HepG2 (cell line): ENCODE data around the gene EGFL8. TPM values are rescaled to one million over a fixed set of nuclear protein-coding genes. Genes with fewer than 3 reads are reported as not detected.

Experiments used
- ATAC-seq: fragments of 200-7000 bp; cut with Tn5 transposase; 3 replicates; pipeline ENCODE4 v1.9.1; 2020; ENCODE audit warnings: mild to moderate bottlenecking, moderate library complexity
- BruUV-seq: library from RNA; stranded (reverse); fragments of 400-500 nt; replicated peaks from 2 replicates; lab custom pipeline; 2021; lab: Mats Ljungman, UMichigan
- CTCF ChIA-PET: fragments of 300-600 bp; formaldehyde crosslinking; extraction: SDS; loops from one replicate; lab custom pipeline; 2021; ENCODE audit warnings: low total read pairs, inconsistent platforms, low intra/inter-chr PET ratio; lab: Yijun Ruan, JAX
- POLR2A ChIA-PET: fragments of 350-600 bp; sonication (Branson Sonifier 250); formaldehyde crosslinking; loops from one replicate; lab custom pipeline; 2020; ENCODE audit warnings: antibody characterized with exemption, inconsistent platforms; lab: Yijun Ruan, JAX
- DNase-seq: peaks from one replicate; pipeline ENCODE4 v3.0.0-alpha.2; 2015; ENCODE audit warnings: low spot score
- FAIRE-seq: peaks from 3 replicates; lab custom pipeline; 2011; peaks lifted over from hg19 to GRCh38; lab: Jason Lieb, UNC
- H2AFZ ChIP-seq: one replicate; pipeline ENCODE4 v1.6.1; 2011; ENCODE audit warnings: low read length, inconsistent platforms
- H3K27ac ChIP-seq: fragments of 300-600 bp; 3 replicates; pipeline ENCODE4 v1.8.0; 2011; ENCODE audit warnings: mixed run types, mild to moderate bottlenecking, mixed read lengths, low read length, inconsistent platforms; ENCODE audit not compliant: insufficient read depth; ENCODE audit errors: extremely low read length
- H3K27me3 ChIP-seq, 2 experiments: fragments of 200-600 bp in 1 of 2; 2 replicates in 1 of 2; 3 replicates in 1 of 2; pipeline versions ENCODE4 v1.6.0 to v1.8.0; 2011; ENCODE audit warnings: low read length in 2 of 2, mild to moderate bottlenecking in 2 of 2, moderate library complexity in 2 of 2, inconsistent platforms in 1 of 2; ENCODE audit not compliant: insufficient read depth in 2 of 2, control insufficient read depth in 1 of 2
- H3K36me3 ChIP-seq, 2 experiments: fragments of 200-600 bp in 1 of 2; replicated peaks in 1 of 2; 2 replicates in 1 of 2; 3 replicates in 1 of 2; pipeline versions ENCODE4 v1.5.1 to v1.8.0; 2011; ENCODE audit warnings: low read length in 2 of 2, inconsistent platforms in 1 of 2; ENCODE audit not compliant: insufficient read depth in 2 of 2, control insufficient read depth in 1 of 2
- H3K4me1 ChIP-seq: 2 replicates; pipeline ENCODE4 v1.5.1; 2012; ENCODE audit warnings: low read length, inconsistent platforms; ENCODE audit not compliant: insufficient read depth
- H3K4me2 ChIP-seq: 2 replicates; pipeline ENCODE4 v1.6.0; 2011; ENCODE audit warnings: low read depth, low read length, inconsistent platforms
- H3K4me3 ChIP-seq, 3 experiments: fragments of 200-600 bp in 1 of 3; sonication (generic), shearing (Covaris generic) in 1 of 3; replicated peaks in 1 of 3; 2 replicates each; pipeline ENCODE4 v1.5.1; 2011 to 2016; ENCODE audit warnings: low read length in 3 of 3, inconsistent platforms in 2 of 3, low read depth in 2 of 3, mild to moderate bottlenecking in 2 of 3, control low read depth in 1 of 3, mixed read lengths in 1 of 3; ENCODE audit not compliant: insufficient read depth in 1 of 3
- H3K79me2 ChIP-seq: one replicate; pipeline ENCODE4 v1.6.1; 2011; ENCODE audit warnings: low read length, inconsistent platforms; ENCODE audit not compliant: insufficient read depth
- H3K9ac ChIP-seq: 2 replicates; pipeline ENCODE4 v1.6.0; 2011; ENCODE audit warnings: mild to moderate bottlenecking, low read depth, low read length, inconsistent platforms; ENCODE audit not compliant: insufficient read depth
- H3K9me3 ChIP-seq: 2 replicates; pipeline ENCODE4 v1.5.1; 2012; ENCODE audit warnings: mild to moderate bottlenecking, low read length
- H4K20me1 ChIP-seq: 2 replicates; pipeline ENCODE4 v1.6.0; 2011; ENCODE audit warnings: inconsistent platforms, mild to moderate bottlenecking, low read length, moderate library complexity; ENCODE audit not compliant: insufficient read depth
- CTCF ChIP-seq: sonication (generic); formaldehyde crosslinking; IDR thresholded peaks from 2 replicates; pipeline ENCODE4 v1.5.0; 2020; ENCODE audit warnings: mild to moderate bottlenecking, missing genetic modification reagents, moderate library complexity
- FOXA1 ChIP-seq, 2 experiments: fragments of 450-650 bp in 1 of 2; sonication (generic) in 1 of 2; formaldehyde crosslinking in 1 of 2; IDR thresholded peaks; 2 replicates each; pipeline versions ENCODE4 v1.4.0 to v1.6.1; 2016 to 2020; ENCODE audit warnings: missing genetic modification reagents in 1 of 2
- HNRNPH1 ChIP-seq: fragments of 200-400 bp; formaldehyde crosslinking; optimal IDR thresholded peaks from 2 replicates; pipeline ENCODE3; 2017; ENCODE audit warnings: mild to moderate bottlenecking, low read depth, low read length
- MAFF ChIP-seq: IDR thresholded peaks from 2 replicates; pipeline ENCODE4 v1.6.1; 2011; ENCODE audit warnings: low read depth, low read length, improper control_type of control experiment
- MLX ChIP-seq: IDR thresholded peaks from 2 replicates; pipeline ENCODE4 v1.6.1; 2016
- POLR2A ChIP-seq, 2 experiments: IDR thresholded peaks; 2 replicates each; pipeline ENCODE4 v1.6.1; 2011; ENCODE audit warnings: low read depth in 2 of 2, low read length in 2 of 2, mild to moderate bottlenecking in 1 of 2, moderate library complexity in 1 of 2; ENCODE audit not compliant: insufficient read depth in 1 of 2
- RXRA ChIP-seq: sonication (generic); formaldehyde crosslinking; IDR thresholded peaks from 2 replicates; pipeline ENCODE4 v1.5.1; 2020; ENCODE audit warnings: missing genetic modification reagents
- XBP1 ChIP-seq: sonication (generic); formaldehyde crosslinking; IDR thresholded peaks from 2 replicates; pipeline ENCODE4 v1.5.0; 2020; ENCODE audit warnings: missing genetic modification reagents
- ZNF138 ChIP-seq: sonication (generic); formaldehyde crosslinking; IDR thresholded peaks from 2 replicates; pipeline ENCODE4 v1.5.0; 2020; ENCODE audit warnings: mild to moderate bottlenecking, low read depth, missing genetic modification reagents
- ZNF317 ChIP-seq: sonication (generic); formaldehyde crosslinking; IDR thresholded peaks from 2 replicates; pipeline ENCODE4 v1.5.0; 2020; ENCODE audit warnings: mild to moderate bottlenecking, missing genetic modification reagents
- ZNF446 ChIP-seq: sonication (generic); formaldehyde crosslinking; IDR thresholded peaks from 2 replicates; pipeline ENCODE4 v1.5.0; 2020; ENCODE audit warnings: mild to moderate bottlenecking, missing genetic modification reagents
- ZNF772 ChIP-seq: sonication (generic); formaldehyde crosslinking; IDR thresholded peaks from 2 replicates; pipeline ENCODE4 v1.5.0; 2020; ENCODE audit warnings: mild to moderate bottlenecking, missing genetic modification reagents
- ZXDC ChIP-seq: sonication (generic); formaldehyde crosslinking; IDR thresholded peaks from 2 replicates; pipeline ENCODE4 v1.5.0; 2020; ENCODE audit warnings: mild to moderate bottlenecking, missing genetic modification reagents
- WGBS: methylation state at CpG from one replicate; pipeline ENCODE4 v1.1.6; 2017; ENCODE audit warnings: low lambda C conversion rate; 5-methylcytosine and 5-hydroxymethylcytosine counted together
- in situ Hi-C: cut with HindIII; loops from 2 replicates; pipeline ENCODE4 v1.10.0; 2017; ENCODE audit warnings: low pct_unique_long_range_greater_than_20kb; ENCODE audit not compliant: extremely low pct_ligation_motif_present
- intact Hi-C: fragments of 100-400 bp; cut with micrococcal nuclease; formaldehyde crosslinking; loops from one replicate; pipeline ENCODE4 v1.10.0; 2022; ENCODE audit not compliant: unreplicated experiment
- polyA plus RNA-seq, 8 experiments: library from polyadenylated mRNA; depleted of rRNA in 3 of 8; stranded (reverse) in 7 of 8; unstranded in 1 of 8; fragments of >200 nt; fragmentation: Illumina TruSeq in 4 of 8; extraction: Trizol in 4 of 8; gene quantifications; 2 replicates each; pipeline versions ENCODE4 v1.2.1 to v1.2.3, GENCODE V29; 2011 to 2016; ENCODE audit warnings: low read depth in 4 of 8, missing spikeins in 1 of 8, mixed read lengths in 1 of 8; ENCODE audit not compliant: insufficient read depth in 1 of 8
- total RNA-seq, 5 experiments: library from RNA; depleted of rRNA; stranded (reverse); fragments of >200 nt; fragmentation: Illumina TruSeq; extraction: Trizol; gene quantifications; 2 replicates each; pipeline ENCODE4 v1.2.3, GENCODE V29; 2016; ENCODE audit warnings: low read depth in 1 of 5

EGFL8 gene
- total and polyA plus RNA-seq, 2 of the 13 experiments (the other 11 are each of a cell fraction or from before 2014, with no cell fraction given), result 10.0 to 11.5 TPM

GRCh38 chr6:32183030-32183429 is 18.6 kb downstream of the EGFL8 start:
- Histone ChIP-seq H3K27me3 (no peaks in the 10 kb centered on the region), H3K4me1 (peaks cover 15% of the 10 kb centered on the region), H3K27ac (no peak overlapping the region), H3K36me3 (peaks cover 27 to 50% of the 10 kb centered on the region in 2 experiments), H2AFZ (no peak overlapping the region), H3K4me2 (no peak overlapping the region), H3K4me3 (no peak overlapping the region)
- ATAC-seq, result no peak
- 96% methylated on average over 3 of the region's 3 CpGs for WGBS
- no peak for FAIRE-seq
- intact Hi-C loops, result no loop called here
- POLR2A ChIA-PET, result interaction anchor here (0.6 to 2.4 kb wide), 5 partner anchors 10 to 65 kb away, joined by 3 to 18 read pairs (median 4); partner anchors contain the start of genes ATF6B and GPSM3
- BruUV-seq, result no TSS peak
- TF ChIP-seq POLR2A (IDR thresholded peaks at IDR 0.05; ENCODE audit: insufficient read depth in 1 of 2, low read depth in 2 of 2, low read length in 2 of 2), result 0 out of 4 replicates have a peak, but pooled peaks of 1 of the 2 experiments have one; percentile 30
- no peak for TF ChIP-seq HNRNPH1
- TF ChIP-seq ZNF446 (CRISPR knock-in tag), result 0 out of 2 replicates have a peak, but pooled peaks have one; percentile 23
- TF ChIP-seq FOXA1 (IDR thresholded peaks at IDR 0.05), result no peak
- TF ChIP-seq FOXA1 (CRISPR knock-in tag; IDR thresholded peaks at IDR 0.05), result no peak
- TF ChIP-seq, all 625 proteins: peak for 2
- Histone ChIP-seq H3K9ac (no peak overlapping the region), H3K9me3 (no peaks in the 10 kb centered on the region), H4K20me1 (no peaks in the 10 kb centered on the region), H3K79me2 (peaks cover 20% of the 10 kb centered on the region)
- CTCF ChIA-PET, result no interaction called here
- in situ Hi-C loops, result no loop called here
- DNase-seq, result no peak

- 95% methylated on average over 14 of the region's 15 CpGs for WGBS
- H3K79me2 ChIP-seq, result peaks cover 19% of the 10 kb centered on the region
- no peaks in the 10 kb centered on the region for H4K20me1 ChIP-seq
- no peaks in the 10 kb centered on the region for H3K9me3 ChIP-seq
- ATAC-seq (no peak), DNase-seq (no peak), FAIRE-seq (no peak)
- POLR2A ChIA-PET, result interaction anchor here (0.6 to 2.4 kb wide), 3 partner anchors 9 to 47 kb away, joined by 3 to 18 read pairs (median 8); partner anchors contain the start of gene GPSM3
- H3K4me3 ChIP-seq, result no peak overlapping the region
- H3K9ac ChIP-seq, result no peak overlapping the region
- in situ Hi-C loops (no loop called here), intact Hi-C loops (no loop called here)
- no TSS peak for BruUV-seq
- peaks cover 20% of the 10 kb centered on the region for H3K4me1 ChIP-seq
- no peak overlapping the region for H2AFZ ChIP-seq
- no peaks in the 10 kb centered on the region for H3K27me3 ChIP-seq
- H3K27ac ChIP-seq, result no peak overlapping the region
- H3K36me3 ChIP-seq, result peaks cover 27 to 50% of the 10 kb centered on the region in 2 experiments
- H3K4me2 ChIP-seq, result no peak overlapping the region
- CTCF ChIA-PET, result no interaction called here
- TF ChIP-seq ZXDC (CRISPR knock-in tag), result no peak
- 0 out of 2 replicates have a peak, but pooled peaks have one; percentile 2 for TF ChIP-seq RXRA (CRISPR knock-in tag)
- no peak for TF ChIP-seq CTCF (CRISPR knock-in tag)
- TF ChIP-seq ZNF772 (CRISPR knock-in tag), result no peak
- no peak for TF ChIP-seq ZNF317
- TF ChIP-seq POLR2A (IDR thresholded peaks at IDR 0.05; ENCODE audit: insufficient read depth in 1 of 2, low read depth in 2 of 2, low read length in 2 of 2), result 0 out of 4 replicates have a peak, but pooled peaks of 1 of the 2 experiments have one; percentile 3
- no peak for TF ChIP-seq XBP1 (CRISPR knock-in tag)
- TF ChIP-seq MLX (CRISPR knock-in tag), result no peak
- TF ChIP-seq ZNF138, result no peak
- TF ChIP-seq MAFF, result no peak
Observed at GRCh38 chr6:32183483-32184083, 19.2 kb downstream of the EGFL8 start.
